ENCODE measurements around the gene PPP1R1B.

The PPP1R1B gene

GRCh38 chr17:39600288-39600996 is 26.3 kb upstream of the PPP1R1B start:
- no peak for DNase-seq (ENCODE audit: low read depth, low spot score)

DNA sequence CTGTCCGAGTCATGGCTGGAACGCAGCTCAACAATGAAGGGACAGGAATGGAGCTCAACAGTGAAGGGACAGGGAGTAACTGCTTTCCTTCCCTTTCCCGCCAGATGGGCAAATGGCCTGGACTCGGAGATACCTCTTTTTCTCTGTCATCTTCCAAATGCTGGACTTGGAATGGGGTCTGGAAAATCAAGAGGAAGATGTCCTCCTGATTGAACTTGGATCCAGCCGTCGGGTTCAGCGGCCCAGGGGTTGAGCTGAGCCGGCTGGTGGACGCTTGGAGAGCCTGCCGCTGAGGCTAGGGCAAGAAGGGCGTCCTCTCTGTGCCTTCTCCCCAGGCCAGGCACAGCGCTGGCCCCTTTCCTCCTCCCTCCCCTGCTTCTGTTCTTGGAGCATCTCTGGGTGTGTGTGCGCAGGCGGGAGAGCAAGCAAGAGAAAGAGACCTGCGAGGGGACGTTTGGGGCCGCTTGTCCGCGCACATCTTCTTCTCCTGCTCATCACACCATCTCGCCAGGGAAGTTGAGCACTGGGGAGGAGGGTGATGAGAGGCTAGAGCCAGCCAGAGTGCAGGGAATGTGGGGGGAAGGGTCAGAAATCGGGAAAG is 25.7 kb upstream of the PPP1R1B start:
- no peak for DNase-seq (ENCODE audit: low read depth, low spot score)

- no peak for DNase-seq (ENCODE audit: low read depth, low spot score)
These were observed 24.8 kb upstream of the PPP1R1B start for GRCh38 chr17:39601758-39602532.

- no peak for DNase-seq (ENCODE audit: low read depth, low spot score)
These were observed 24.0 kb upstream of the PPP1R1B start for GRCh38 chr17:39602533-39603303.

DNA sequence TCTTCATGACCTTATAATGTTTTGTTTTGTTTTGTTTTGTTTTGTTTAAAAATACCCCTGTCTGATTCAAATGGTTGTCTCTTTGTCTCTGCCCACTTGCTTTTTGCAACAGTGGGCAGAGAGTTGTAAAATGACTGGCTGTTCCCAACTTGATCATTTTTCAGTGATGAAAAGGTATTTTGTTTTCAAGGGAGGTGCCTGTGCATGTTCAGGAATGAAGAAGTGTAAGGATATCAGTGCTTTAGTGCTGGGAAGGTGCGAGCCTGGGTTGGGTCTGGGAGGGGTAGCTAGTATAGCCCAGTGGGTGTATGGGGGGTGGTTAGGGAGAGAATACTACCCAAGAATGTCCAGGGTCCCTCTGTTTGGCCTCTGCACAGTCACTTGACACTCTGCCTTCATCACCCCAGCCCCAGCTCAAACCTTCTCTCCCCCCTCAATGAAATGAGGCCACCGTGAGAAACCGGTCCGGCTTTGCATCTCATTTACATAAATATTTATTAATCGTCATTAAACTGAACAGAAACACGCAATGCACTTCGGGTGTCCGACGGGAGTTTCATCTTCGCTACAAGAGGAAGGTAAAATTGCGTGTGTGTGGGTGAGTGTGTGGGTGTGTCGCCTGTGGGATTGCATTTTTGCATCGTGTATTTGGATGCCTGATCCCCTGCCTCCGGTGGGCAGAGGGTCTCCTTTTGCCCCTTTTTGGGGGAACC is 23.3 kb upstream of the PPP1R1B start:
- DNase-seq (ENCODE audit: low read depth, low spot score): no peak

GRCh38 chr17:39604911-39605491 is 21.8 kb upstream of the PPP1R1B start:
- no peak for DNase-seq (ENCODE audit: low read depth, low spot score)

DNA sequence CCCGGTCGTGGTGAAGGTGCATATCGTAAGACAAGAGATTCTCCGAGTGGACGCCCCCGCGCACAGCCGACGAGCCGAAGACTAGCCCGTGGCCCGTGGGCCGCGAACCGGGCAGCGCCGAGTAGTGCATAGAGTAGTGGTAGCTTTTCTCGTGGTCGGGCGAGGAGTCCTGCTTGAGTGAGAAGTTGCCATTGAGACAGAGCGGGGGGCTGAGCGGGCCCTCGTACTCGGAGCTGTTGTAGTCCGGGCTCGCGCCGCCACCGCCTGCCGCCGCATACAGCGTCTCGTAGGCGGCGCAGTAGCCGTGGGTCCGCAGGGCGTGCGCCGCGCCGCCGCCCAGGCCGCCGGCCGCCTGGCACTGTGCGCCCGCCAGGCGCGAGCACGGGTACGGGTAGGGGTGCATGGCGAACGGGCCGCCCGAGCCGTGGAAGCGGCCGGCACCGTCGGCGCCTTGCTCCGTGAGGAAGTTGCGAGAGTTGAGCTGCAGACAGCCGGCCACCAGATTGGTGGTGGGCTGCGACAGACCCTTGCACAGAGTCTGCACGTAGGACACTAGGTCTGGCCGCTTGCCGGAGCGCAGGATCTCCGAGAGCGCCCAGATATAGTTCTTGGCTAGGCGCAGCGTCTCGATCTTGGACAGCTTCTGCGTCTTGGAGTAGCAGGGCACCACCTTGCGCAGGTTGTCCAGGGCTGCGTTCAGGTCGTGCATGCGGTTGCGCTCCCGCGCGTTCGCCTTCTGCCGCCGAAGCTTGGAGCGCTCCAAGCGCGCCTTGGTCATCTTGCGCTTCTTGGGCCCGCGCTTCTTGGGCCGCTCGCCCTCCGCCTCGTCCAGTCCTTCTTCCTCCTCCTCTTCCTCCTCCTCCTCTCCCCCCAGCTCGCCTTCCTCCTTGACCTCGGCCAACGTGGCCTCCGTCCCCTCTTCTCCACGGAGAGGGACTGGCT is 21.0 kb upstream of the PPP1R1B start:
- no peak for DNase-seq (ENCODE audit: low read depth, low spot score)

DNA sequence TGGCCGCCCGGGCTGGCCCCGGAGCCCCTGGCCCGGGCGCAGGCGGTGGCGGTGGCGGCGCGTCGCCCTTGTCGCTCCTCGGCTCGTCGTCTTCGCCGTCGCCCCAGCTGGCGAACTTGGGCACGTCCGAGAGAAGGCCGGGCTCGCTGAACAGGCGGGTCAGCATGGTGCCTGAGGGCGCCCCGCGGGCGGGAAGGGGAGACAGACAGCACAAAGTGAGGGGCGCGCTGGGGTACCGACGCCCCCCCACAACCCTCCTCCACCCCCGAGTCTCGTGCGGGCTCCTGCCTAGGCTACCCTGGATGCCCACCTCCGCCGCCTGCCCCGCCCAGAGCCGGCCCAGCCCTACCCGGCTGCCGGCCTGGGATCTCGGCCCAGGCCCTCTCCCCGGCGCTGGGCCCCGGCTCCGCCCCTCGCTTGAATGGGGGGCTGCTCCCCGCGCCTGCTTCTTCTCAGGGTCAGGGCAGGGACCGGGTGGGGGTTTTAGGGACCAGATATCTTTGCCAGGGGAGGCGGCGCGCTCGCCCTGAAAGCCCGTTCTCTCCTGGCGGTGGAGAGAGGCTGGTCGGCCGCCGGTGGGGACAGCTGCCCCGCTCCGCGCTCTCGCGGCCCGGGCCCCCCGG is 20.2 kb upstream of the PPP1R1B start:
- no peak for DNase-seq (ENCODE audit: low read depth, low spot score)

DNA sequence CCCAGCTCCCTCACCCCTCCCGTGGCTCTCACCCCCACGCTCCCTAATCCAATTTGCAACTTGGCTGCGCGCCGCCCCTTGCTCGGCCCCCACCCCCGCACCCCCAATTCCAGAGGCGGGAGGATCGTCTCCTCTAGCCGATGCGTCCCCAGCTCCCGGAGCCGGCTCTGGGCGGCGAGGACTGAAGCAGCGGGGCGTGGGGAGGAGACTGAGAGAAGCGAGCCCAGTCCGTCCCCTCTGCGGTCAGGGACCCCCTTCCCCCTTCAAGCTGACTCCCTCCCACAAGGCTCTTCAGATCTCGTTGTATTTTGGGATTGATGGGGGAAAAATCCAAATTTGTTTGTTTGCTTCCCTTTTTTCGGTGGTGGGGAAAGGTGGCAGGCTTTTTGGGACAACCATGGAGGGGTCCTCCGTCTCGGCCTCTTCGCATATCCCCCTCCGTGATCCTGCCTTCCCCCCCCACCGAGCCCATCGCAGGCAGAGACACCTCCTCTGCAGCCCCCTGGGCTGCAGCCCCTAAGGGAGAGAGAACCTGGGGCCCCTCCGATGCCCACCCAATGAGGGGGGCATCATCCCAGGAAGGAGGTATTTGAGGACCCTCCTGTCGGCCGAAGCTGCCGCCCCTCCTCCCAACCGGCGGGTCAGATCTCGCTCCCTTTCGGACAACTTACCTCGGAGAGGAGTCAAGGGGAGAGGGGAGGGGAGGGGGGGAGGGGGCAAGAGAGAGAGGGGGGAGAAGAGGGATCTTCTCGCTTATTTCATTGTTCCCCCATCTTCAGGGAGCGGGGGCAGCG is 19.5 kb upstream of the PPP1R1B start:
- no peak for DNase-seq (ENCODE audit: low read depth, low spot score)

- DNase-seq (ENCODE audit: low read depth, low spot score): no peak
These were observed 19.0 kb upstream of the PPP1R1B start, which contains the start of gene NEUROD2 for GRCh38 chr17:39607851-39608130. TSS of gene NEUROD2 (minus strand) at chr17:39607920. CDS start at chr17:39606599, 1,321 bp downstream.

GRCh38 chr17:39608142-39608981 is 18.4 kb upstream of the PPP1R1B start:
- DNase-seq (ENCODE audit: low read depth, low spot score): no peak

DNA sequence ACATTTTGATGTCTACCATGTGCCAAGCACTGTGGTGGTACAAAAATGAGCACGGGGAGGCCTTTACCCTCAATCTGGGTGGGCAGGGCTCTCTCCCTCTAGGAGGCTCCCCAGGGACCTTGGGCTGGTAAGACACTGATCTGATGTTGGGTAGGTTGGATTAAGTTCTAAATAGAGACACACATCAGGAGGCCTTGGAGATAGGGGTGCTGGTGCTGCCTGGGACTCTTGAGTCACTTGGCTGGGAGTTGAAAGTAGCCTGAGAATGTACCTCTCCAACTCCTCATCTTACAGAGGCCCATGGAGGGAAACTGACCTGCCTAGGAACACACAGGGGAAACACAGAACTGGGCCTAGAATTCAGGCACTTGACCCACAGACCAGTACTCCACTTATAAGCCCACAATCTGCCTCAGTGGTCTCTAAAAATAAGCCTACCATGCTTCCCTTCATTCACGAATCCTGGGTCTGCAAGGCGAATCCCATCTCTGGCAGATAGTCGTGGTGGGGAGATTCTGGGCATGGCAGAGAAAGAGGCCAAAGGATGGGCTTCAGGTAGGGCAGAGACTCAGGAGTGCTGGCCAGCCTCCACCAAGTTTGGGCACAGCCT is 17.2 kb upstream of the PPP1R1B start:
- no peak for DNase-seq (ENCODE audit: low read depth, low spot score)

GRCh38 chr17:39611401-39612112 is 15.2 kb upstream of the PPP1R1B start:
- no peak for DNase-seq (ENCODE audit: low read depth, low spot score)

GRCh38 chr17:39612291-39612894 is 14.4 kb upstream of the PPP1R1B start:
- no peak for DNase-seq (ENCODE audit: low read depth, low spot score)

DNA sequence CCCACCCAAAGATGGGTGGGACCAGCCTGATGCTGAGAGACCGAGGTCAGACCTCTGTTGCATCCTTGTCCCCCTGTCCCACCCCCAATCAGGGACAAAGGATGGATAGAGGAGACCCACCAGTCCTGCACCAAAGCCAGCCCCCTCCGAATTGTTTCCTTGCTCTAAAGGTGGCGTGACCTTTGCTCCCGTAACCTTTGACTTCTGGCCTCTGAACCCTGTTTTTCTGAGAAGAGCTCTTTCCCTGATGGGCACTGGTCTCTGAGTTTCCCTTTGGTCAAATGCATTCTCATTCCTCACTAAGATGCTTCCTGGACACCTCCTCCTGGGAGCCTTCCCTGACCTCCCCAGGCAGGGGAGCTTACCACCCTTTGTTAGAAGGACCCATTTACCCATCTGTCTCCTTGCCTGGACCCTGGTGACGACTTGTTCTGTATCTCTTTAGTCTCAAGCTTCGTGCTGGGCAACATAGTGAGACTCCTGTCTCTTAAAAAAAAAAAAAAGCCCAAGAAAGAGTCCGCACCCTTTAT is 13.8 kb upstream of the PPP1R1B start:
- no peak for DNase-seq (ENCODE audit: low read depth, low spot score)

DNA sequence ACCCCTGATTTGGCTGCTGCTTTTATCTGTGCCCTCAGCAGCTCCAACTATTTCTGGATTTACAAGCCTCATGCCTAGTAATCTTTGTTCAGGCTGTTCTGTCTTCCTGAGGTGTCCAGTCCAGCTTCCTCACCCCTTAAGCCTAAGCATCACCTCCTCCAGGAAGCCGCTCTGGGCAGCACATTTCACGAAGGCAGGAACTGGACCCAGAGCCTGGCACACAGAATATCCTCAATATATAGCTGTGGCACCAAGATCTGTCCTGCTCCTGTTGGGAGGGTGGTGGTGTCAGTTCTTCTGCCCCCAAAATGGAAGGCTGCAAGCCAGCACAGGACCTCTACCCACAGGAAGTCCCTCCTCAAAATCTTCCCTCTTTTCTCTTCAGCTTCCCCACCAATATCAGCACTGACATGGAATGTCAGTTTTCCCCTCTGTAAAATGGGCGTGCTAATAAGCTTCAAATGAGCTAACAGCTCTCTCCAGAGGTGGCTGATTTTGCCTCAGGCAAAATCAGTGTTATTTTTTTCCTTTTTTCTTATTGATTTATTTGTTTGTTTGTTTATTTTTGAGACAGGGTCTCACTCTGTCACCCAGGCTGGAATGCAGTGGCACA is 12.1 kb upstream of the PPP1R1B start:
- no peak for DNase-seq (ENCODE audit: low read depth, low spot score)
